ENCODE data around the gene INSYN1.
A peak's percentile ranks its signal among the peaks of the same experiment; 100 is the strongest.

INSYN1 gene

GRCh38 chr15:73686781-73687256 is 66.3 kb downstream of the INSYN1 start:
- DNase-seq (ENCODE audit: low spot score): peak; percentile 52

GRCh38 chr15:73685981-73686380 is 67.2 kb downstream of the INSYN1 start:
- DNase-seq (ENCODE audit: low spot score): no peak
